Stimulated activated CD8-positive, alpha-beta memory T cell treated with anti-CD3 and anti-CD28 coated beads, Interleukin-12 subunit alpha, Interleukin-12 subunit beta, amount 100 ng/mL, for 1 hour (primary cell): ENCODE data around the gene CPNE7.
"Not testable (repeated sequence)": the region's sequence is repeated elsewhere in the genome, so short reads cannot be mapped to it uniquely, and the experiment has no call there.

Source experiments
- DNase-seq: peaks from one replicate; pipeline ENCODE4 v3.0.0-alpha.2; 2020; ENCODE audit warnings: low read depth

The CPNE7 gene

GRCh38 chr16:89624777-89625761 is 49.5 kb downstream of the CPNE7 start:
- DNase-seq: no peak

DNA sequence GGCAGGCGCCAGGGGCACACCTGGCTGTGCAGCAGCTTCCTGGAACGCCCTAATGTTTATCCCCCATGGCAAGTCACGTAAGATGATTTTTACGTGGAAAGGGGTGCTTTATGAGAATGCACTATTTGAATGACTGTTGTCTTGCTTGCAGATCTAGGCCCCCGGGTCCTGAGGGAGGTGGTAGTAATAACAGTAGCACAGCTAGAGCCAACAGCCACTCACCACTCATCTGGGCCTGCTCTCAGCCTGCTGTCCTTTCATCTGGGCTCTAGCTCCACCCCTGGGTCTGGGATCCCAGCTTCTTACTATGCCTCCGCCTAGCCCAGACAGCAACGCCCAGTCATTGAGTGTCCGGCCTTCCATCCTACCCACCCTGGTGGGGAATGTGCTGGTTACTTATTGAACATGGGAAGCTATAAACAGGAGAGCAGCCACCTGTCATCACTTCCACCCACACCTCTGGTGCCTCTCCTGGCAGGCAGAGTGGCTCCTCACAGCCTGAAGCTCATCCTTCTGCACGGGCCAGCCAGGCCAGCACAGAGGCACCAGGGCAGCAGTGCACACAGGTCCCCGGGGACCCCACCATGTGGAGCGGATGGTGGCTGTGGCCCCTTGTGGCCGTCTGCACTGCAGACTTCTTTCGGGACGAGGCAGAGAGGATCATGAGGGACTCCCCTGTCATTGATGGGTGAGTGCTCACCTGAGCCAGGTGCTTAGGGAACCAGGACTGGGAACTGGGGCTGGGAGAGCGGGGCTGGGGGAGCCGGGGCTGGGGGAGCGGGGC is 54.5 kb downstream of the CPNE7 start:
- DNase-seq: no peak

- no peak for DNase-seq
These were observed 57.6 kb downstream of the CPNE7 start for GRCh38 chr16:89633064-89633631.

- DNase-seq: not testable (repeated sequence)
These were observed 59.2 kb downstream of the CPNE7 start for GRCh38 chr16:89634463-89635385.

DNA sequence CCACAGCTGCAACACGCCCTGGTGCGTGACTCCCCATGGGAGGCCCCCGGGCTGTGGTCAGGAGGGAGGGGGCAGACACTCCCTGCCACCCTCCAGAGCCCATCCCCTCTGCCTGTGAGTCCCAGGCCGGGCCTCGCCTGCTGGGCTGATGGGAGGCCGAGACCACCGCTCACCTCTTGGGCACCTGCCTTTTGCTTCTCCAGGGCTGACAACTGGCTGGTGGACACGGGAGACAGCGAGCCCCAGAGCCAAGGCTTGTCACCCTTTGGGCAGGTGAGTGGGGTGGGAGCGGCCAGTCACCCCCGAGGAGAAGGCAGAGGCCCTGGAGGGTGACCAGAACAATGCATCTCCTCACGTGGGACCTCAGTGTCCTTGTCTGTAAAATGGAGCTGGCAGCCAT is 61.1 kb downstream of the CPNE7 start:
- DNase-seq: no peak

DNA sequence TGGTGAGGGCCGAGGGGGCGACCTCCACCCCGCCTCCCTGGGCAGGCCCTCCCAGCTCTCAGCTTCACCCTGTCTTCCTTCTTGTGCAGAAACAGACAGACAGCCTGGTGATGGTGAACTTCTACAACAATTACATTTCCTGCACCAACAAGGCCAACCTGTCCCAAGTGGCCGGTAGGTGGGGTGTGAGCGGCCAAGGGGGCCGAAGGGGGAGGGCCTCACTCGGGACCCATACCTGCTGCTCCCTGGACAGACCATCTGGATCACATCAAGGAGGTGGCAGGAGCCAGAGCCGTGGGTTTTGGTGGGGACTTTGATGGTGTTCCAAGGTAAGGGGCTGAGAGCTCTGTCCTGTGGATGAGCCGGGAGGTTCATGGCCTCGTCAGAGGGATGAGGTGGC is 61.8 kb downstream of the CPNE7 start:
- no peak for DNase-seq

- DNase-seq: no peak
These were observed 62.9 kb downstream of the CPNE7 start for GRCh38 chr16:89638455-89638854.

- no peak for DNase-seq
These were observed 63.8 kb downstream of the CPNE7 start for GRCh38 chr16:89639385-89639784.

GRCh38 chr16:89641458-89642119 is 66.0 kb downstream of the CPNE7 start:
- no peak for DNase-seq

- DNase-seq: no peak
These were observed 67.0 kb downstream of the CPNE7 start for GRCh38 chr16:89642574-89642973.

DNA sequence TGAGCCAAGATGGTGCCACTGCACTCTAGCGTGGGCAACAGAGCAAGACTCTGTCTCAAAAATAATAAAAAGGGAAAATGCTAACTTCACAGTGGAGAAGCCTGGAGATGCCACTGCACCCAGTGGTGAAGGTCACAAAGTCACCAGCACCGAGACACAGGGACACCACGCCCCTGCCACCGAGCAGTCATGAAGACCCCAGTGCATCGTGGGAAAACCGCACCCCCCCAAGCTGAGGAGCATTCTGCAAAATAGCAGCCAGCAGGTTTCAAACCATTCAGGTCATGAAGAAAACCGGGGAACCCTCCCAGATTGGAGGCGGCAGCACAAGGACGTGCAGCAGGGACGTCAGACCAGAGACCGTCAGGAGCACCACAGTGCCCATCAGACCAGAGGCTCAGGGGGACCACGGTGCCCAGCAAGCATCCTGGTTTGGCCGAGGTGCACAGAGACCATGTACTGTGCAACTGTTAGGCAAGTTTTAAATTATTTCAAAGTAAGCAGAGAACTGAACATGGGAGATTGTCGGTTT is 68.3 kb downstream of the CPNE7 start:
- DNase-seq: no peak

DNA sequence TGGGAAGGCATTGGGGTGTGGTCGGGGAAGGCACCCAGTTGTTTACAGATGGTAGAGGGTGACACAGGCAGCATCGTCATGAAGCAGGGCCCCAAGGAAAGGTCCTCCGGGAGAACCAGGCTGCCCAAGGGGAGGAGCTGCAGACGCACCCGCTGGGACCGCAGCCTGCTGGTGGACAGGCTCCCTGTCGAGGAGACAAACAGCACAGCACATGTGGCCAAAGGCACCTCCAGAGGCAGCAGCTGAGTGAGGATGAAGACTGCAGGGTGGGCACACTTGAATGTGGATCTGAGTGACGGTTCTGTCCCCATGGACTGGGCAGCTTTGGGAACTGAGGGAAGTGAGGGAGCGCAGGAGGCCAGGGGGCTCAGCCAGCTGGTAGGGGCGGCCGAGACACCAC is 69.6 kb downstream of the CPNE7 start:
- no peak for DNase-seq

- DNase-seq: no peak
These were observed 70.7 kb downstream of the CPNE7 start for GRCh38 chr16:89646270-89646669.
